SIG-M5 treated with dmso at 0.1 percent for 504 hours (cell line): Measurements from ENCODE around the gene YAF2.
"Not testable (repeated sequence)": the region's sequence is repeated elsewhere in the genome, so short reads cannot be mapped to it uniquely, and the experiment has no call there.

Experiments used
- DNase-seq: peaks from one replicate; lab custom pipeline; 2025; ENCODE audit not compliant: unreplicated experiment; lab: John Stamatoyannopoulos, UW

The YAF2 gene

GRCh38 chr12:42199007-42199406 is 39.0 kb downstream of the YAF2 start:
- DNase-seq: no peak

- no peak for DNase-seq
These were observed 41.1 kb downstream of the YAF2 start for GRCh38 chr12:42196723-42197603.

GRCh38 chr12:42192686-42193085 is 45.4 kb downstream of the YAF2 start:
- DNase-seq: no peak

- no peak for DNase-seq
These were observed 45.8 kb downstream of the YAF2 start for GRCh38 chr12:42192258-42192657.

GRCh38 chr12:42190376-42190775 is 47.7 kb downstream of the YAF2 start:
- no peak for DNase-seq

GRCh38 chr12:42188275-42188674 is 49.8 kb downstream of the YAF2 start:
- not testable (repeated sequence) for DNase-seq

GRCh38 chr12:42187799-42188198 is 50.2 kb downstream of the YAF2 start:
- DNase-seq: no peak

GRCh38 chr12:42186793-42187192 is 51.3 kb downstream of the YAF2 start:
- peak; percentile 37 for DNase-seq

- no peak for DNase-seq
These were observed 55.7 kb downstream of the YAF2 start for GRCh38 chr12:42182394-42182793.

- peak; percentile 92 for DNase-seq
These were observed 57.0 kb downstream of the YAF2 start for GRCh38 chr12:42180990-42181596.

GRCh38 chr12:42178101-42178500 is 59.9 kb downstream of the YAF2 start:
- DNase-seq: no peak

GRCh38 chr12:42174978-42175377 is 63.1 kb downstream of the YAF2 start:
- DNase-seq: no peak

- no peak for DNase-seq
These were observed 64.0 kb downstream of the YAF2 start for GRCh38 chr12:42173961-42174521.

- DNase-seq: peak; percentile 40
These were observed 65.4 kb downstream of the YAF2 start for GRCh38 chr12:42172441-42173210.

- no peak for DNase-seq
These were observed 70.3 kb downstream of the YAF2 start for GRCh38 chr12:42167711-42168110.

- no peak for DNase-seq
These were observed 71.5 kb downstream of the YAF2 start for GRCh38 chr12:42166501-42166900.

GRCh38 chr12:42163913-42164312 is 74.1 kb downstream of the YAF2 start:
- DNase-seq: no peak

GRCh38 chr12:42162965-42163364 is 75.1 kb downstream of the YAF2 start:
- DNase-seq: no peak

GRCh38 chr12:42162193-42162592 is 75.9 kb downstream of the YAF2 start:
- no peak for DNase-seq

GRCh38 chr12:42161529-42161928 is 76.5 kb downstream of the YAF2 start:
- DNase-seq: no peak

- DNase-seq: no peak
These were observed 81.8 kb downstream of the YAF2 start for GRCh38 chr12:42156232-42156631.
